GM19438 (cell line): ENCODE data around the gene DPP10.
"Not testable (repeated sequence)": the region's sequence is repeated elsewhere in the genome, so short reads cannot be mapped to it uniquely, and the experiment has no call there.

ENCODE experiments used
- ATAC-seq: cut with Tn5 transposase; IDR thresholded peaks from one replicate; pipeline ENCODE4 v1.9.1; 2021; ENCODE audit warnings: low read depth; ENCODE audit not compliant: unreplicated experiment

Gene DPP10

DNA sequence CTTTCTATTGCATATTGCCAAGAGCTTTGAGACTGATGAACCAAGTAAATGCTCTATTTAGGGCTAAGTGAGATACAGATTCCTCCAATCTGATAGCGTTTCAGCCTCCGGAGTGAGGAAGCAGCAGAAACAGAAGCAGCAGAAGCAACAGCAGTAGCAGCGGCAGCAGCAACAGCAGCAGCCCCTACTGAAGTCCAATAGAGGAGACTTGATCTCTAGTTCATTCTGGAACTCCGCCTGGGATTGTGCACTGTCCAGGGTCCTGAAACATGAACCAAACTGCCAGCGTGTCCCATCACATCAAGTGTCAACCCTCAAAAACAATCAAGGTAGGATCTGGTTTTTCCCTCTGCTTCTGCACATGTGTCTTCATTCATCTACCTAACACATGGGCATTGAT lies at the start of gene DPP10:
DPP10 (plus strand) TSS at position 132 of the 400 bp plus-strand sequence.
- no peak for ATAC-seq

GRCh38 chr2:114400890-114401289 lies 41.6 kb upstream of the DPP10 start:
- ATAC-seq: no peak

- no peak for ATAC-seq
Measured at GRCh38 chr2:114405247-114406116, 37.0 kb upstream of the DPP10 start.

GRCh38 chr2:114406347-114406746 lies 36.1 kb upstream of the DPP10 start:
- no peak for ATAC-seq

DNA sequence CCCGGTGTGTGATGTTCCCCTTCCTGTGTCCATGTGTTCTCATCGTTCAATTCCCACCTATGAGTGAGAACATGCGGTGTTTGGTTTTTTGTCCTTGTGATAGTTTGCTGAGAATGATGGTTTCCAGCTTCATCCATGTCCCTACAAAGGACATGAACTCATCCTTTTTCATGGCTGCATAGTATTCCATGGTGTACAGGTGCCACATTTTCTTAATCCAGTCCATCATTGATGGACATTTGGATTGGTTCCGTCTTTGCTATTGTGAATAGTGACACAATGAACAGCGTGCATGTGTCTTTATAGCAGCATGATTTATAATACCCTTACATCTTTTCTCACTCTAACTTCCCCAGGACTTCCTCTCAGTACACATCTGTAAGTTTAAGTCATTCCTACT lies 35.1 kb upstream of the DPP10 start:
- ATAC-seq: not testable (repeated sequence)

DNA sequence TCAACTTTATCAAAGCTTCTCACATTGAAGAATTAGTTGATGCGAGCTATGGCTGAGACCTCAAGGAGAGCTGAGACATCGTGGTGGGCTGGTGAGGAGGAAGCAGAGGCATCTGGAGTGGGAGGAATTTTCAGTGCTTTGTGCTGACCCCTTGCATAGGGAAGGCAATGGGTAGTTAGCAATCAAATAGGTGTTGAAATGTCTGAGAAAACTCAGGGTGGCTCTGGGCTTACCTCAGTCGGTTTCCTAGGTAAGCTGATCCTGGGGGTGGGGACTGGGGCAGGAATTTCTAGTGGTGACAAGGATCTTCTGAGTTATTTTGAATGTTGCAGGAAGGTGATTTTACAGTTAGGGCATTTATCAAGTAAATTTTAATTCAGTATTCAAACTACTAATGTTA lies 20.7 kb upstream of the DPP10 start:
- ATAC-seq: no peak

GRCh38 chr2:114424699-114425098 lies 17.7 kb upstream of the DPP10 start:
- ATAC-seq: no peak

GRCh38 chr2:114426756-114427155 lies 15.7 kb upstream of the DPP10 start:
- no peak for ATAC-seq

- no peak for ATAC-seq
Measured at GRCh38 chr2:114436329-114436728, 6.1 kb upstream of the DPP10 start.

DNA sequence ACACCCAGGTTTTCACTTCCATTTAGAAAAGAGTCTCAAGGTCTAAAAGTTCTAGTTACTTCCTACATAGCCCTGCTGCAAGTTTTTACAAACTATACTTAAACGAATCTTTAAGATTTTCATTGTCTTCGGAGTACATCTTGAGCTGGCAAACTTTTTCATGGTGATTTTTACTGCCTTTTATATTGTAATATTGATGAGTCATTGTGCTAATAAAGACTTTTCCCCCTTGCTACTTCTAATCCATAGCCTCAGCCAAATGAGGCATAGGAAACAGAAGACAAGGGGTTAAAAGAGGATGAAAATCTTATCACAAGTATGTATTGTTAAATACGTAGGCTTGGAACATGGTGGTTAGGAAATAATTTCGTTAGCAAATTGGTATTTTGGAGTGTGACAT lies 4.1 kb downstream of the DPP10 start:
- ATAC-seq: no peak

GRCh38 chr2:114450639-114451038 lies 8.2 kb downstream of the DPP10 start:
- ATAC-seq: no peak

- ATAC-seq: no peak
Measured at GRCh38 chr2:114456566-114456965, 14.1 kb downstream of the DPP10 start.

GRCh38 chr2:114457956-114458355 lies 15.5 kb downstream of the DPP10 start:
- ATAC-seq: no peak

DNA sequence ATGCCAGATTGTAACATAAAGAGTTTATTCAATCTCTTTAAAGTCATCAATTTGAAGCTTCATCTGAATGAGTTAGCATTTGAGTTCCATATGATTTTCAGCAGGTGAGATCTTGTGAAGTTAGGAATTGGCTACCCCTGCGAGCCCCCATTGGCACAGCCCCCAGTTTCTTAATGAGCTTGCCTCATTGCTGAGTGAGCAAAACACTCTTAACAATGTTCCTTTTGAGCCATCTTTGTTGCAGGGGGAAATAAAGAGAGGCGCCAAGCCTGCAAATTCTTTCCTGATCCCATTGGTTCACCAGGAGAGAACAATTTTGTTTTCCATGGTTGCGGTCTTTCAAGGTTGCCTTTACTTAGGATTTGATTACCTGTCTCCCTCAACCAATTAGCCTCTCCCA lies 18.7 kb downstream of the DPP10 start:
- ATAC-seq: no peak

GRCh38 chr2:114464961-114465706 lies 22.7 kb downstream of the DPP10 start:
- ATAC-seq: no peak

GRCh38 chr2:114468343-114468742 lies 25.9 kb downstream of the DPP10 start:
- no peak for ATAC-seq

DNA sequence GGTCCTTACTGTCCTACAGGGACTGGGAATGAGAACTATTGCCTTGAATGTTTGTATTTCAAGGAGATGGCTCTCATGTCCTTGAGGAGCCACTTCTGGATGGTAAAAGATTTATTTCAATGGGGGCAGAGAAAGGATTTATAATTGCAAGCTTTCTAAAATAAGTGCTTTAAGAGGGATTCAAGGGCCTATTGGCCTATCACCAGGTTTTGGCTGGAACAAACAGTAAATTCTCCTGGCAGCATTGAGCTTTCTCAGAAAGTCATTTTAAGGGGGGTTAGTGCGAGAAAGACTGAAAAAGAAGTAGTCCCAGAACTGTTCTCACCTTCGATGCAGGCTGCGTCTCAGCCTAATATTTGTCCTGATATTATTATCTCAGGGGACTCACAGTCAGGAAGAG lies 29.8 kb downstream of the DPP10 start:
- no peak for ATAC-seq

DNA sequence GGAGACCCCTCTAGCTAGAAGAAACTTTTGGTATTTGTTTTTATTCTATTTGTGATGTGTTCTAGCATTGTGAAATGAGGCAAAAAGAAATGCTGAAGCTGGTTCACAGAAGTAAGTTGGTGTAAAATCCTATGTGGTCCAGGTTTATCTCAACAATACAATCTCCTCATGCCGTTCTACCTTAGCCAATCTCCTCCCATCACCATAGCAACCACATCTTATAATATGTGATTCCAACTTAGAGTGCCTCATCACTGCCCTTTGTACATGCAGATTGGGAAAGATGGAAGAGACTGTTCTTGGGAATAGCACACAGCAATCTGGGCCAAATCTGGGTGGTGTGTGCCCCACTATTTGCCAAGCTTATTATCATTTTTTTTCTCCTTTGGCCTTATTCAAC lies 30.3 kb downstream of the DPP10 start:
- ATAC-seq: no peak

DNA sequence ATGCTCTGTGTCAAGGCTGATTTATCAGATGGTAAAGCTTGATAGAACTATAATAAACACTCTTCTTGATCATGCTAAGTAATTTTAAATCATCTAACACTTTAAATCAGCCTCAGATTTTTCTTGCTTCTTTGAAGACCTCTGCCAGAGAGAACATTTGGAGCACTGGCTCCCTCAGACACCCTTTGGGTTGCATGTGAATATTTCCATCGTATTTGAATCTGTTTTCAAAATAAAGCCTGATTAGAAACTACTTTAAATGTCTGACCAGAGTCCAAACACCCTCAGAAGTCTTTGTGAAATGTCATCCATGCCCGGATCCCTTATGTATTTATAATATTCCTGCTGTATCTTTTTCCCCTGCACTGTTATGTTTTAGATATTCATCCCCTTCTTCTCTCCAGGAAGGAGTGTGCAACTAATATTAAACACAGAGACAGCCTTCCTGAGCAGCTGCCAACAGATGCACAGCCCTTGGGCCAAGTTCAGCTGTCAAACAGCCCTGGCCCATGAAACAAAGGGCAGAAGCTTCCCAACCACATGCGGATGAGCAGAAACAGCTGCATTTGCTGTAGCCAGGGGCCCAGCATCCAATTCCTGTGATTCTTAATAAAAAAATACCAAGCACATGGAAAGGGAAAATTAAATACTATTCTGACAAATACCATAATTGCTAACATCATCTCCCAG lies 46.5 kb downstream of the DPP10 start:
- no peak for ATAC-seq

DNA sequence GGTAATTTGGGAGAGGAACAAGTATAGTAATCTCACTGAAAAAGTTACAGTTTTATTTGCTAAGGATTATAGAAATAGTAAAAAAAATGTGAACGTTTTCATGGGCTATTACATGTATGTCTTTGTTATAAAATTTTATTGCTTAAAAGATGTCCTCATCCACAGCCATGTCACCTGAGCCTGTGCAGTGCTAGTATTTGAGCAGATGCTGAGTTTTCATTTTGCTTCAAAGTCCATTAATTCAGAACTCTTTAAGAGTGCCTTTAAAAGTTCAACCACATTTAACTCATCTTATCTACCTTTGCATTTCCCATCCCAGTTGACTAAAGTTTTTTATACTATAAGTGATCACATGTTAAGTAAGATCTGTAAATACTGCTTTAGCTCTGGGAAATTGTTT lies 52.6 kb downstream of the DPP10 start:
- ATAC-seq: no peak

GRCh38 chr2:114496959-114497358 lies 54.5 kb downstream of the DPP10 start:
- no peak for ATAC-seq
